Spleen (tissue), 11 donors: Measurements from ENCODE around the gene ARHGEF40. TPM values are rescaled to one million over a fixed set of nuclear protein-coding genes. Genes with fewer than 3 reads are reported as not detected.

Experiments
- DNase-seq: peaks from one replicate; pipeline ENCODE4 v3.0.0-alpha.2; 2020
- H3K27ac ChIP-seq, 8 donors: fragments of 200-600 bp; sonication (generic) in 7 of 8; 1 replicate in 4 of 8; 2 replicates in 4 of 8; pipeline versions ENCODE4 v1.5.0 to v1.8.0; 2016 to 2021; ENCODE audit warnings: inconsistent platforms in 4 of 8, mild to moderate bottlenecking in 4 of 8, moderate library complexity in 1 of 8
- H3K27me3 ChIP-seq, 7 donors: fragments of 200-600 bp; sonication (generic) in 6 of 7; replicated peaks in 1 of 7; 1 replicate in 4 of 7; 2 replicates in 3 of 7; pipeline versions ENCODE4 v1.5.0 to v1.8.0; 2016 to 2021; ENCODE audit warnings: inconsistent platforms in 3 of 7, mild to moderate bottlenecking in 1 of 7
- H3K36me3 ChIP-seq, 6 donors: fragments of 200-600 bp; sonication (generic) in 5 of 6; 1 replicate in 4 of 6; 2 replicates in 2 of 6; pipeline versions ENCODE4 v1.5.0 to v1.8.0; 2016 to 2021; ENCODE audit warnings: inconsistent platforms in 2 of 6
- H3K4me1 ChIP-seq, 6 donors: fragments of 200-600 bp; sonication (generic) in 5 of 6; 1 replicate in 3 of 6; 2 replicates in 3 of 6; pipeline versions ENCODE4 v1.5.0 to v1.8.0; 2016 to 2021; ENCODE audit warnings: inconsistent platforms in 3 of 6
- H3K4me3 ChIP-seq, 8 donors: fragments of 200-600 bp; sonication (generic) in 7 of 8; 1 replicate in 4 of 8; 2 replicates in 4 of 8; pipeline versions ENCODE4 v1.5.0 to v1.8.0; 2016 to 2021; ENCODE audit warnings: inconsistent platforms in 4 of 8, mild to moderate bottlenecking in 4 of 8, moderate library complexity in 2 of 8
- H3K9me3 ChIP-seq, 8 donors: fragments of 200-600 bp; sonication (generic) in 7 of 8; 1 replicate in 4 of 8; 2 replicates in 4 of 8; pipeline versions ENCODE4 v1.5.0 to v1.8.0; 2016 to 2021; ENCODE audit warnings: inconsistent platforms in 4 of 8
- POLR2A ChIP-seq, 3 donors: fragments of 450-650 bp; IDR thresholded peaks; one replicate each; pipeline ENCODE4 v1.5.1; 2017; ENCODE audit warnings: antibody characterized with exemption in 3 of 3, mild to moderate bottlenecking in 1 of 3
- POLR2AphosphoS5 ChIP-seq, 3 donors: sonication (generic); formaldehyde crosslinking; IDR thresholded peaks; one replicate each; pipeline ENCODE4 v1.5.1; 2017; ENCODE audit warnings: antibody characterized with exemption in 3 of 3
- WGBS, 5 donors: extraction: QIAGEN DNeasy Blood & Tissue Kit in 3 of 5; methylation state at CpG; one replicate each; pipeline versions ENCODE4 v1.1.5 to v1.1.7; 2013 to 2018; 5-methylcytosine and 5-hydroxymethylcytosine counted together
- intact Hi-C: fragments of 100-400 bp; cut with DNase I; formaldehyde crosslinking; loops from one replicate; pipeline ENCODE4 v1.15.0; 2023; ENCODE audit warnings: low total_unique reads
- polyA plus RNA-seq, 3 donors: library from polyadenylated mRNA; stranded (reverse); fragments of 200-250 nt; gene quantifications; one replicate each; pipeline ENCODE4 v1.2.1, GENCODE V29; 2013
- total RNA-seq, 7 donors: library from RNA; depleted of rRNA in 3 of 7; stranded (reverse); fragments of >200 nt in 3 of 7; fragmentation: NEBNext Ultra II Directional in 4 of 7; extraction: Animal tissue kit (Norgen Biotek cat#: 25700) in 4 of 7; gene quantifications; one replicate each; pipeline versions ENCODE4 v1.1.0 to v1.2.1, GENCODE V29; 2016 to 2021
- TF ChIP-seq, protein P1 (sequence below), 11 experiments: fragments of 200-600 bp in 7 of 11; fragments of 450-650 bp in 4 of 11; sonication (generic) in 4 of 11; IDR thresholded peaks in 8 of 11; conservative IDR thresholded peaks in 3 of 11; 1 replicate in 7 of 11; 2 replicates in 4 of 11; pipeline versions ENCODE4 v1.4.0 to v1.8.0; 2016 to 2021; ENCODE audit warnings: antibody characterized with exemption in 11 of 11, inconsistent platforms in 4 of 11, mild to moderate bottlenecking in 1 of 11
- donor health status: healthy with polysubstance abuse.
- donor health status: DM: no; HTN: no; CAD: no; lungs with moderate emphysema.
- donor health status: DM: no; HTN: no; CAD: no.
- donor health status: Bipolar disorder and iron deficiency.
- donor health status: healthy.
- donor health status: DM: no; HTN: no; CAD: no.
- donor health status: DM: yes; HTN: yes; CAD: no.

The ARHGEF40 gene
- total and polyA plus RNA-seq, 10 donors, result 9.8 to 151 (median 92.5) TPM

DNA sequence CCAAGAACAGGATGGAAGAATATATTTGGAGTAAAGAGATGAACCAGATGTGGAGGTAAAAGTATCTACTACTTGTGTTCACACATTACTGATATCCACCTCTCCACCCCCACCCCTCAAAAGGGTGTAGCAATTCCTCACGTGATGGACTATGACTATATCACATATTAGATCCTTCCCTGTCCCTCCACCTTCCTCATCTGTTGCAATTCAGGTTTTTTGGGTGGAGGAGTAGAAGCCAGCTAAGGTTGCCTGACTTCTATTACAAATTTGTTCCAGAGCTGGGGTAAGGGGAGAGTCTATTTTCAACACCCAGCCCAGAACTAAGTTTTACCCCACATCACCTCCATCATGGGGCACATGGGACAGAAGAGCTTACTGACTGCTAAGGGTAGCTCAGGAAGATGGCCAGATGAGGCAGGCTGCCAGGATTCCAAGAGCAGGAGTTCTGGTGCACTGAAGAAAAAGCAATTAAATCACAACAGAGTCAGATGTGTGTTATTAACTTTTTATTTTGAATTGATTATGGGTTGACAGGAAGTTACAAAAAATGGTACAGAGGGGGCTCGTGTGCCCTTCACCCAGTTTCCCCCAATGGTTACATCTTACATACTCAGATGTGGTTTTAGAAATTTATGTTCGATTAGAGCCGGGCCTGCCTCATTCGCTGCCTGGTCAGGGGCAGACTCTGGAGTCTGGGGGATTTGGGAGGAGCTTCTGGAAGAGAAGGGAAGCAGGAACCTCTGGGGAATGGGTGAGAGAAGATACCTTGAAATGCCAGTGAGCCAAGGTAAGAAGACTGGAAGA lies 37.6 kb upstream of the ARHGEF40 start:
- intact Hi-C loops, result no loop called here
- no peak for TF ChIP-seq POLR2A (IDR thresholded peaks at IDR 0.05)
- TF ChIP-seq, protein P1, sequence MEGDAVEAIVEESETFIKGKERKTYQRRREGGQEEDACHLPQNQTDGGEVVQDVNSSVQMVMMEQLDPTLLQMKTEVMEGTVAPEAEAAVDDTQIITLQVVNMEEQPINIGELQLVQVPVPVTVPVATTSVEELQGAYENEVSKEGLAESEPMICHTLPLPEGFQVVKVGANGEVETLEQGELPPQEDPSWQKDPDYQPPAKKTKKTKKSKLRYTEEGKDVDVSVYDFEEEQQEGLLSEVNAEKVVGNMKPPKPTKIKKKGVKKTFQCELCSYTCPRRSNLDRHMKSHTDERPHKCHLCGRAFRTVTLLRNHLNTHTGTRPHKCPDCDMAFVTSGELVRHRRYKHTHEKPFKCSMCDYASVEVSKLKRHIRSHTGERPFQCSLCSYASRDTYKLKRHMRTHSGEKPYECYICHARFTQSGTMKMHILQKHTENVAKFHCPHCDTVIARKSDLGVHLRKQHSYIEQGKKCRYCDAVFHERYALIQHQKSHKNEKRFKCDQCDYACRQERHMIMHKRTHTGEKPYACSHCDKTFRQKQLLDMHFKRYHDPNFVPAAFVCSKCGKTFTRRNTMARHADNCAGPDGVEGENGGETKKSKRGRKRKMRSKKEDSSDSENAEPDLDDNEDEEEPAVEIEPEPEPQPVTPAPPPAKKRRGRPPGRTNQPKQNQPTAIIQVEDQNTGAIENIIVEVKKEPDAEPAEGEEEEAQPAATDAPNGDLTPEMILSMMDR (IDR thresholded peaks at IDR 0.05 in 8 of 11, conservative IDR thresholded peaks at IDR 0.05 in 3 of 11), result no peak
- TF ChIP-seq POLR2AphosphoS5 (IDR thresholded peaks at IDR 0.05), result no peak
- no peak for DNase-seq
- 78 to 89% (median 80%) methylated on average over 5 of the region's 5 CpGs for WGBS, 5 donors
- H3K4me1 ChIP-seq, result peaks cover 0 to 2% (median 0%) of the 10 kb centered on the region in 6 donors
- no peak overlapping the region for H3K27ac ChIP-seq
- H3K27me3 ChIP-seq, result no peaks in the 10 kb centered on the region
- no peak overlapping the region for H3K4me3 ChIP-seq
- H3K36me3 ChIP-seq, result no peaks in the 10 kb centered on the region
- H3K9me3 ChIP-seq, result no peaks in the 10 kb centered on the region

DNA sequence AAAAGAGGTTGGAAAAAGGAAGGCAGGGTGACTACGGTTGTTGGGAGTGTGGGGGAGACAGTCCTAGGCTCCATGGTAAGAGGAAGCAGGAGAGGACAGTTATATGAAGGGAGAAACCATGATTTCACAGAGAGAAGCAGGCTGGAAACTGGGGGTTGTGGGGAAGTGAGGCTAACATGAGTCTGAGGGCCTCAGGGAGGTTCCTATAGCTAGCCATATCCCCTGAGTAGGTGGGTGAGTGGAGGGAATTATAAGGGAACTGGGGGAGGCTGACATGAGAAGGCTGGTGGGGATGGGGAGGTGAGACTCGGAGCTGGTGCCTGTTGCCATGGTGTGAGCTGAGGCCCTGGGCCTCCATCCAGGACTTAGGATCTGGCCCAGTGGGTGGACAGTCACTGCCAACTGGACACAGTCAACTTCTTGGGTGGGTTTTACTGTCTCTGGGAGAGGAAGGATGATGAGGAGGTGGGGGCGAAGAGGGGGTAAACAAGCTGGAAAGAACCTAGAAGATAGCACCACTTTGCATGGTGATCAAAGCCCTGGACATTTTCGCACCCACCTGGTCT lies 36.9 kb upstream of the ARHGEF40 start:
- H3K4me3 ChIP-seq, result no peak overlapping the region
- H3K27me3 ChIP-seq, result no peaks in the 10 kb centered on the region
- H3K4me1 ChIP-seq, result peaks cover 0 to 6% (median 2%) of the 10 kb centered on the region in 6 donors
- TF ChIP-seq POLR2AphosphoS5 (IDR thresholded peaks at IDR 0.05), result no peak
- TF ChIP-seq, protein P1 (IDR thresholded peaks at IDR 0.05 in 8 of 11, conservative IDR thresholded peaks at IDR 0.05 in 3 of 11), result no peak
- no peak for TF ChIP-seq POLR2A (IDR thresholded peaks at IDR 0.05)
- intact Hi-C loops, result no loop called here
- no peaks in the 10 kb centered on the region for H3K36me3 ChIP-seq
- H3K27ac ChIP-seq, result no peak overlapping the region
- 81 to 94% (median 89%) methylated on average over 4 of the region's 4 CpGs for WGBS, 5 donors
- no peak for DNase-seq
- H3K9me3 ChIP-seq, result no peaks in the 10 kb centered on the region

DNA sequence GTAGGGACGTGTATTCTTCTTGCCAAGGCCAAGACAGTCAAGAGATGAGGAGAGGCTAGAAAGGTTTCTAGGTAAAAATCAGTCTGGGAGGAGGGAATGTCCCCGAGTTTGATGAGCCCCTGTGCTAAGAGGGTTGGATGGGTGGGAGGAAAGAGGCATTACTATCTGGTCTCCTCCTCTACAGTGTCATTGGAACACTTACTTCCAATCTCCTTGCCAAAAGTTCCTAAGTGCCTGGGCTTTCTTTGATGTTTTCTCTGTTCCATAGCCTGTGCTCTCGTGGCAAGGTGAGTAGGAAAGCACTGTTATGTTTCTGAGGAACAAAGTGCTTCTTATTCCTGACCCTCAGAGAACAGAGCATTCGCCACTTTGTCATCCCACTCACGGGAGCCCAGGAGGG lies 35.4 kb upstream of the ARHGEF40 start, which contains the start of gene RNASE13:
TSS of gene RNASE13 (minus strand) at position 101 of the 400 bp plus-strand sequence. CDS start 519 bp downstream, outside the sequence.
- Histone ChIP-seq H3K36me3 (no peaks in the 10 kb centered on the region), H3K4me1 (peaks cover 6 to 21% (median 15%) of the 10 kb centered on the region in 6 donors), H3K27ac (no peak within 1 kb of the TSS), H3K4me3 (no peak within 1 kb of the TSS), H3K9me3 (no peaks in the 10 kb centered on the region), H3K27me3 (no peaks in the 10 kb centered on the region)
- DNase-seq, result no peak
- TF ChIP-seq POLR2A (IDR thresholded peaks at IDR 0.05) (no peak), POLR2AphosphoS5 (IDR thresholded peaks at IDR 0.05) (no peak)
- TF ChIP-seq, protein P1 (IDR thresholded peaks at IDR 0.05 in 8 of 11, conservative IDR thresholded peaks at IDR 0.05 in 3 of 11), result no peak
- 72 to 85% (median 77%) methylated on average over 5 of the region's 5 CpGs for WGBS, 5 donors
- intact Hi-C loops, result no loop called here

DNA sequence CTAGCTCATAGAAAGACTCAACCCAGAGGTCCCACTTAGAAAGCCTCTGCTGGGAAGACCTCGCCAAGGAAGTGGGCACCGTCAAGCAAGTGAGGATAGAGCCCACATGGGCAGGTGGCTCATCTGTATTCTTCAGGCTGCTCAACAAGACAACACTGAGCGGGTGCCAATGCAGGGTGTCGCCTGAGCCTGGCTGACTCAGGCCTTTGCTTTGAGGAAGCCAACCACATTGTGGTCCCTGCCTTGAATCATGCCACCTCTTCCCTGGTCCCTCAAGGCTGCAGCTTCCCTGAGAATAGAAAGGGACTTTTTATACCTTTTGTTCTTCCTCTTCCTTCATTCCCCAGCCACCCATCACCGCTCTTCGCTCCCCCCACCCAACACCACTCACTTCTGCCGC lies 33.4 kb upstream of the ARHGEF40 start:
- Histone ChIP-seq H3K27me3 (no peaks in the 10 kb centered on the region), H3K36me3 (no peaks in the 10 kb centered on the region), H3K4me3 (no peak overlapping the region), H3K27ac (peak overlapping the region in 1 of 8 donors; percentile 71), H3K4me1 (peaks cover 9 to 28% (median 19%) of the 10 kb centered on the region in 6 donors), H3K9me3 (no peaks in the 10 kb centered on the region)
- TF ChIP-seq, protein P1 (IDR thresholded peaks at IDR 0.05 in 8 of 11, conservative IDR thresholded peaks at IDR 0.05 in 3 of 11), result no peak
- TF ChIP-seq POLR2AphosphoS5 (IDR thresholded peaks at IDR 0.05) (no peak), POLR2A (IDR thresholded peaks at IDR 0.05) (no peak)
- intact Hi-C loops, result no loop called here
- 84 to 96% (median 89%) methylated on average over 7 of the region's 7 CpGs for WGBS, 5 donors
- no peak for DNase-seq
